RWPE1 (cell line): ENCODE results near the gene TMTC1.

Experiments
- CTCF ChIA-PET: fragments of 350-600 bp; sonication (Branson Sonifier 250); formaldehyde crosslinking; extraction: SDS; loops from one replicate; lab custom pipeline; 2021; lab: Yijun Ruan, JAX
- POLR2A ChIA-PET: fragments of 400-600 bp; formaldehyde crosslinking; extraction: SDS; loops from one replicate; lab custom pipeline; 2020; ENCODE audit warnings: antibody characterized with exemption; ENCODE audit not compliant: low non-redundant PET; lab: Yijun Ruan, JAX
- DNase-seq: peaks from one replicate; pipeline ENCODE4 v3.0.0; 2012; ENCODE audit warnings: low spot score
- H3K27ac ChIP-seq: fragments of 450-650 bp; 2 replicates; pipeline ENCODE4 v1.5.1; 2017
- TF ChIP-seq, protein P1 (sequence below): fragments of 450-650 bp; conservative IDR thresholded peaks from 2 replicates; pipeline ENCODE4 v1.5.1; 2017; ENCODE audit warnings: low read depth, mild to moderate bottlenecking

The TMTC1 gene

DNA sequence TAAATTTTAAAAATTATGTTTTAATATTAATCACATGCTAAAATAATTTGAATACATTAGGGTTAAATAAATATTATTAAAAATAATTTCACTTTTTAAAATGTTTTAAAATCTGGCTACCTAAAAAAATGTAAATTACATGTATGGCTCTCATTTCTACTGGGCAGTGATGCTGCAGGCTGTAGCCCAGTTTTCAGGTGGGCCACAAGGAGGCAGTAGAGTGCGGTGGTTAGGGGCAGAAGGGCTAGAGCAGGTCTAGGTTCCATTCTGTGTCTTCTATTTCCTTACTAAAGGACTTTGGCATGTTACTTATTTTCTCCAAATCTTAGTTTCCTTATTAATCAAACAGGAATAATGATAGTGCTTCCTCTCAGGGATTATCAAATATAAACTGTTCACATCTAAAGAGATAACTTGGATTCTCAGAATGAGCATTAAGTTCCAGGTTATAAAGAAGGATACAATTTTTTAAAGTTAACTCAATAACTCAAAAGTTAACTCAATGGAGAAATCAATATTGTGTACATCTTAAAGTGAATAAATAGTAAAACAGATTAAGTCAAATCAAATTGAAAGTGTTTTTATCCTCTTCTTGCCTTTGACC, 231.3 kb downstream of the TMTC1 start:
- TF ChIP-seq, protein P1, sequence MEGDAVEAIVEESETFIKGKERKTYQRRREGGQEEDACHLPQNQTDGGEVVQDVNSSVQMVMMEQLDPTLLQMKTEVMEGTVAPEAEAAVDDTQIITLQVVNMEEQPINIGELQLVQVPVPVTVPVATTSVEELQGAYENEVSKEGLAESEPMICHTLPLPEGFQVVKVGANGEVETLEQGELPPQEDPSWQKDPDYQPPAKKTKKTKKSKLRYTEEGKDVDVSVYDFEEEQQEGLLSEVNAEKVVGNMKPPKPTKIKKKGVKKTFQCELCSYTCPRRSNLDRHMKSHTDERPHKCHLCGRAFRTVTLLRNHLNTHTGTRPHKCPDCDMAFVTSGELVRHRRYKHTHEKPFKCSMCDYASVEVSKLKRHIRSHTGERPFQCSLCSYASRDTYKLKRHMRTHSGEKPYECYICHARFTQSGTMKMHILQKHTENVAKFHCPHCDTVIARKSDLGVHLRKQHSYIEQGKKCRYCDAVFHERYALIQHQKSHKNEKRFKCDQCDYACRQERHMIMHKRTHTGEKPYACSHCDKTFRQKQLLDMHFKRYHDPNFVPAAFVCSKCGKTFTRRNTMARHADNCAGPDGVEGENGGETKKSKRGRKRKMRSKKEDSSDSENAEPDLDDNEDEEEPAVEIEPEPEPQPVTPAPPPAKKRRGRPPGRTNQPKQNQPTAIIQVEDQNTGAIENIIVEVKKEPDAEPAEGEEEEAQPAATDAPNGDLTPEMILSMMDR: peak; percentile 46
- peak; percentile 18 for DNase-seq
- ChIA-PET CTCF (no interaction called here), POLR2A (no interaction called here)
- H3K27ac ChIP-seq: no peak overlapping the region

DNA sequence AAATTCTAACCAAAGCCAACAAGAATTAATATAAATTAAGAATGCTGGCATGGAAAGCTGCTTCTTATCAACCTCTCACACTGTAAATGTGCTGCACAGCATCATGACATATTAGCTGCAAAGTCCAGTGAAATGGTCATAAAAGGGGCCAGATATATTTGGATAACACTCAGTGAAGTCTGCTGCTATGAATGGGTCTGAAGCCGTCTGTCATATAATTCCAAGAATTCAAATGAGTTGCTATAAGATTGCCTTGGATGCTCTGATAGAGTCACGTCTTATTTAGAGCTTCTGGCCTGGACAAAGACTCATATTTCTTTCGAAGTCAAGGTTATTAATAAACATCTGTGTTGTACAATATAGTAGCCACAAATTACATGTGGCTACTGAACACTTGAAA, 231.9 kb downstream of the TMTC1 start:
- POLR2A ChIA-PET: no interaction called here
- TF ChIP-seq, protein P1: no peak
- H3K27ac ChIP-seq: no peak overlapping the region
- no peak for DNase-seq
- CTCF ChIA-PET: interaction anchor here (0.7 kb wide), 1 partner anchor 26 kb away, joined by 7 read pairs; no protein-coding TSS in a partner anchor

DNA sequence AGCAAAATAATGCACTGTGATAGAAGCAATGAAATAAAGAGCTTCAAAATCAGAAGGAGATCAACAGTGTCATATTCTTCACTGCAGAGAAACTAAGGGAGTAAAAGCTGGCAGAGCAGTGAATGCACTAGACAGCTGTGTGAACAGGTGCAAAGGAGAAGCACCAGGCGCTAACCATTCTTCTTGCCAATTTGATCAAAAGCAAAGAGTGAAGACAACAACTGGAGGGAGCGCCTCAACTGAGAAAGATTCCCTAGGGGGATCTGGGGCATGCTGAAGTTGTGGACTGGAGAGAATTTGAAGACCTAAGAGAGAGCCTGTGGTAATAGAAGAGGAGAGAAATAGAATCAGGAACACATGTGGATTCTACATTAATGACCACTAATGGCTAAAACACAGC, 235.9 kb downstream of the TMTC1 start:
- TF ChIP-seq, protein P1: no peak
- no peak overlapping the region for H3K27ac ChIP-seq
- CTCF ChIA-PET: interaction anchor here (0.6 kb wide), 1 partner anchor 1114 kb away, joined by 5 read pairs; no protein-coding TSS in a partner anchor
- no peak for DNase-seq
- POLR2A ChIA-PET: no interaction called here

DNA sequence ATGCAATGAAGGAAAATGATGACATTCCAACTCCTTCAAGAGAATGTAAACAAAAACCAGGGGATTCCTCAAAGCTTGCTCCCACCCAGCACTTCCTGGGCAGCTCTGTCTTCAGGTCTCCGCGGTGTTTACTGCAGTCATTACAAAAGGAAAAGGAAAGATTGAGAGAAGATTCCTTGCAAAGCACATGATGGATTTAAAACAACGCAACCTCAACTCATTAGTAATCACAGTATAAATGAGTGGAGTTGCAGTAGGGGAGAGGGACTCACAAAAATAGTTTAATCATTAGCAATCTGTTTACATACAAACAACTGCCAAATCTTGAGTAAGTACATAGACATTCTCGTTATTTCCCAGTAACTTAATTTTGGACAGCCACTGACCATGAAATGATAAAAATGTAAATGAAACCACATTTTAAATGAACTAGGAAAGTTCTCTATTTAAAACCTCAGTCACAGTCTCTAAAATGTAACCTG, 236.6 kb downstream of the TMTC1 start:
- ChIA-PET POLR2A (no interaction called here), CTCF (interaction anchor here (0.6 kb wide), 1 partner anchor 16 kb away, joined by 3 read pairs; no protein-coding TSS in a partner anchor)
- TF ChIP-seq, protein P1: no peak
- H3K27ac ChIP-seq: no peak overlapping the region
- DNase-seq: no peak

DNA sequence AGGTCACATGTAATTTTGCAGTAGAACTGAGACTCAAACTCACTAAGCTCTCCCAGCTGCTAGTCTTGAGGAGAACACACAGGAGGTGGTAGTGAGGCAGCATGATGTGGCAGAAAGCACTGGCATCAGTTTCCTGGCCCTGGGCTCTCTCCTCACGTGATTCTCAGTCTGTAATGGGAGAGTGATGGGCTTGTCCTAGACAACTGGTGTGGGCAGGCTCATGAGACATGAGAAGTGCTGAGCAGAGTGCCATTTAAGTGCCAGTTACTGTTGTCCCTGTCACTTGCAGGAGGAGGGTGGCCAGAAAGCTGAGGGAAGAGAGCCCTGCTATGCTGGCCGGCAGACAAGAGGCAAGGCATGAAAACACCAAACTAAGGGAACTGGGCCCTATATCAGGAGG, 237.7 kb downstream of the TMTC1 start:
- CTCF ChIA-PET: interaction anchor here (0.6 kb wide), 1 partner anchor 1019 kb away, joined by 3 read pairs; no protein-coding TSS in a partner anchor

DNA sequence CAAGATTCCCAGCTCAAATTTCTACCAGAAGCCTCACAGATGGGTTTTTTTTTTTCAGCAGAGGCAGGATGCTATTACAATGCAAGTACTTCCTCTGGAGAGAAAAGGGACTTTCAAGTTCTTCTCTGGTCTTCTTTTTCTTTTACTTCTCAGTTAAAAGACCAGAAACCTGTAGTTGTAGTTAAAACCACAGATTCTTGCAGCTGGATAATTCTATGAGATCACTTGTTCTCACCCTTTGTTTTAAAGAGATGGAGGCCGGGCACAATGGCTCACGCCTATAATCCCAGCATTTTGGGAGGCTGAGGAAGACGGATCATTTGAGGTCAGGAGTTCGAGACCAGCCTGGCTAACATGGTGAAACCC, 238.7 kb downstream of the TMTC1 start:
- ChIA-PET CTCF (interaction anchor here (0.6 kb wide), 2 partner anchors 17 to 108 kb away, joined by 3 read pairs; no protein-coding TSS in a partner anchor), POLR2A (no interaction called here)
- DNase-seq: no peak
- TF ChIP-seq, protein P1: no peak
- H3K27ac ChIP-seq: no peak overlapping the region

More for the DNA sequence above, 237.7 kb downstream of the TMTC1 start:
- no peak overlapping the region for H3K27ac ChIP-seq
- no peak for DNase-seq
- POLR2A ChIA-PET: no interaction called here
- TF ChIP-seq, protein P1: no peak
